K562 (cell line): Measurements from ENCODE around the gene MAK. TPM values are rescaled to one million over a fixed set of nuclear protein-coding genes. Genes with fewer than 3 reads are reported as not detected.

Source experiments
- CGGBP1 ChIP-seq: fragments of 250-450 bp; sonication (Bioruptor Pico); IDR thresholded peaks from 2 replicates; pipeline ENCODE4 v1.9.0; 2021; ENCODE audit warnings: mild to moderate bottlenecking
- E2F3 ChIP-seq: fragments of 250-450 bp; sonication (Bioruptor Pico); IDR thresholded peaks from 2 replicates; pipeline ENCODE4 v1.4.0; 2020; ENCODE audit warnings: mild to moderate bottlenecking
- KAT8 ChIP-seq: fragments of 450-650 bp; IDR thresholded peaks from 2 replicates; pipeline ENCODE4 v1.6.1; 2016; ENCODE audit warnings: low read depth, mild to moderate bottlenecking
- MGA ChIP-seq: fragments of 450-650 bp; IDR thresholded peaks from 2 replicates; pipeline ENCODE4 v1.6.1; 2016; ENCODE audit warnings: mild to moderate bottlenecking, moderate library complexity
- NFIX ChIP-seq: fragments of 250-450 bp; sonication (Bioruptor Pico); IDR thresholded peaks from 2 replicates; pipeline ENCODE4 v1.4.0; 2020; ENCODE audit warnings: low read depth, mild to moderate bottlenecking, moderate library complexity
- NR2C1 ChIP-seq, 2 experiments: fragments of 450-650 bp; IDR thresholded peaks; 2 replicates each; pipeline ENCODE4 v1.6.1; 2017; ENCODE audit warnings: mild to moderate bottlenecking in 2 of 2, antibody characterized with exemption in 1 of 2, inconsistent platforms in 1 of 2, missing compliant biosample characterization in 1 of 2, missing genetic modification characterization in 1 of 2
- SMAD4 ChIP-seq: fragments of 250-450 bp; sonication (Bioruptor Pico); conservative IDR thresholded peaks from 2 replicates; pipeline ENCODE4 v1.8.0; 2021; ENCODE audit warnings: inconsistent platforms, mild to moderate bottlenecking, moderate library complexity
- SMC3 ChIP-seq: conservative IDR thresholded peaks from 2 replicates; pipeline ENCODE4 v1.6.1; 2011; ENCODE audit warnings: low read depth, low read length, improper control_type of control experiment; ENCODE audit not compliant: insufficient read depth
- STAG1 ChIP-seq: sonication (generic); formaldehyde crosslinking; IDR thresholded peaks from 2 replicates; pipeline ENCODE4 v1.5.0; 2020; ENCODE audit warnings: missing genetic modification reagents, borderline replicate concordance
- ZNF75A ChIP-seq: fragments of 450-650 bp; formaldehyde crosslinking; IDR thresholded peaks from 2 replicates; pipeline ENCODE4 v1.4.0; 2020; ENCODE audit warnings: mild to moderate bottlenecking
- polyA plus RNA-seq, 8 experiments: library from polyadenylated mRNA; depleted of rRNA in 4 of 8; stranded (reverse) in 5 of 8; unstranded in 3 of 8; fragments of >200 nt; fragmentation: Nextera tagmentation in 2 of 8; fragmentation: Illumina TruSeq in 1 of 8; extraction: Ambion mirVana in 2 of 8; extraction: Trizol in 1 of 8; gene quantifications; 2 replicates each; pipeline versions ENCODE4 v1.2.1 to v1.2.3, GENCODE V29; 2011 to 2014; ENCODE audit warnings: inconsistent platforms in 1 of 8, missing spikeins in 1 of 8
- total RNA-seq, 7 experiments: library from RNA; depleted of rRNA in 6 of 7; stranded (reverse); fragments of >200 nt in 6 of 7; fragmentation: Illumina TruSeq in 2 of 7; extraction: Trizol in 2 of 7; gene quantifications; 2 replicates each; pipeline versions ENCODE4 v1.2.1 to v1.2.3, GENCODE V29; 2011 to 2021; ENCODE audit warnings: low replicate concordance in 1 of 7
- TF ChIP-seq, protein P1 (sequence below): fragments of 450-650 bp; conservative IDR thresholded peaks from 2 replicates; pipeline ENCODE4 v1.6.1; 2016; ENCODE audit warnings: missing genetic modification characterization, low read depth, mild to moderate bottlenecking, missing compliant biosample characterization, moderate library complexity
- TF ChIP-seq, protein P2 (sequence below): fragments of 250-450 bp; sonication (Bioruptor Pico); IDR thresholded peaks from 2 replicates; pipeline ENCODE4 v1.4.0; 2020; ENCODE audit warnings: mild to moderate bottlenecking, moderate library complexity

Gene MAK
- total and polyA plus RNA-seq, 9 of the 15 experiments (the other 6 are each of a cell fraction or from before 2014, with no cell fraction given), result 0.25 to 1.1 (median 0.53) TPM

- TF ChIP-seq SMAD4 (CRISPR knock-in tag) (0 out of 2 replicates have a peak, but pooled peaks have one; percentile 6), NFIX (CRISPR knock-in tag) (0 out of 2 replicates have a peak, but pooled peaks have one; percentile 17), CGGBP1 (peak; percentile 8; the same call in 1 of the 2 replicates), KAT8 (no peak), STAG1 (no peak), NR2C1 (IDR thresholded peaks at IDR 0.05) (no peak), NR2C1 (tag; IDR thresholded peaks at IDR 0.05) (peak; percentile 39; the same call in 1 of the 2 replicates), ZNF75A (CRISPR knock-in tag) (0 out of 2 replicates have a peak, but pooled peaks have one; percentile 57), SMC3 (0 out of 2 replicates have a peak, but pooled peaks have one; percentile 0), E2F3 (CRISPR knock-in tag) (0 out of 2 replicates have a peak, but pooled peaks have one; percentile 58), MGA (peak; percentile 94)
- TF ChIP-seq, protein P1, sequence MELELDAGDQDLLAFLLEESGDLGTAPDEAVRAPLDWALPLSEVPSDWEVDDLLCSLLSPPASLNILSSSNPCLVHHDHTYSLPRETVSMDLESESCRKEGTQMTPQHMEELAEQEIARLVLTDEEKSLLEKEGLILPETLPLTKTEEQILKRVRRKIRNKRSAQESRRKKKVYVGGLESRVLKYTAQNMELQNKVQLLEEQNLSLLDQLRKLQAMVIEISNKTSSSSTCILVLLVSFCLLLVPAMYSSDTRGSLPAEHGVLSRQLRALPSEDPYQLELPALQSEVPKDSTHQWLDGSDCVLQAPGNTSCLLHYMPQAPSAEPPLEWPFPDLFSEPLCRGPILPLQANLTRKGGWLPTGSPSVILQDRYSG (tag), result 0 out of 2 replicates have a peak, but pooled peaks have one; percentile 52
- TF ChIP-seq, protein P2, sequence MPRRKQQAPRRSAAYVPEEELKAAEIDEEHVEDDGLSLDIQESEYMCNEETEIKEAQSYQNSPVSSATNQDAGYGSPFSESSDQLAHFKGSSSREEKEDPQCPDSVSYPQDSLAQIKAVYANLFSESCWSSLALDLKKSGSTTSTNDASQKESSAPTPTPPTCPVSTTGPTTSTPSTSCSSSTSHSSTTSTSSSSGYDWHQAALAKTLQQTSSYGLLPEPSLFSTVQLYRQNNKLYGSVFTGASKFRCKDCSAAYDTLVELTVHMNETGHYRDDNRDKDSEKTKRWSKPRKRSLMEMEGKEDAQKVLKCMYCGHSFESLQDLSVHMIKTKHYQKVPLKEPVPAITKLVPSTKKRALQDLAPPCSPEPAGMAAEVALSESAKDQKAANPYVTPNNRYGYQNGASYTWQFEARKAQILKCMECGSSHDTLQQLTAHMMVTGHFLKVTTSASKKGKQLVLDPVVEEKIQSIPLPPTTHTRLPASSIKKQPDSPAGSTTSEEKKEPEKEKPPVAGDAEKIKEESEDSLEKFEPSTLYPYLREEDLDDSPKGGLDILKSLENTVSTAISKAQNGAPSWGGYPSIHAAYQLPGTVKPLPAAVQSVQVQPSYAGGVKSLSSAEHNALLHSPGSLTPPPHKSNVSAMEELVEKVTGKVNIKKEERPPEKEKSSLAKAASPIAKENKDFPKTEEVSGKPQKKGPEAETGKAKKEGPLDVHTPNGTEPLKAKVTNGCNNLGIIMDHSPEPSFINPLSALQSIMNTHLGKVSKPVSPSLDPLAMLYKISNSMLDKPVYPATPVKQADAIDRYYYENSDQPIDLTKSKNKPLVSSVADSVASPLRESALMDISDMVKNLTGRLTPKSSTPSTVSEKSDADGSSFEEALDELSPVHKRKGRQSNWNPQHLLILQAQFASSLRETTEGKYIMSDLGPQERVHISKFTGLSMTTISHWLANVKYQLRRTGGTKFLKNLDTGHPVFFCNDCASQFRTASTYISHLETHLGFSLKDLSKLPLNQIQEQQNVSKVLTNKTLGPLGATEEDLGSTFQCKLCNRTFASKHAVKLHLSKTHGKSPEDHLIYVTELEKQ (CRISPR knock-in tag), result peak; percentile 36; the same call in 1 of the 2 replicates
These were observed 115.8 kb downstream of the MAK start (continued) for GRCh38 chr6:10722570-10722819.
